Uterus (tissue), 2 donors: Measurements from ENCODE around the gene A2M.

ENCODE experiments used
- CTCF ChIP-seq, 4 experiments: fragments of 200-600 bp in 2 of 4; fragments of 450-650 bp in 2 of 4; sonication (generic) in 2 of 4; IDR thresholded peaks; one replicate each; pipeline ENCODE4 v1.5.1; 2016 to 2019; ENCODE audit warnings: antibody characterized with exemption in 4 of 4, mild to moderate bottlenecking in 2 of 4, moderate library complexity in 1 of 4
- POLR2A ChIP-seq, 2 donors: fragments of 450-650 bp; IDR thresholded peaks; one replicate each; pipeline ENCODE4 v1.6.1; 2016; ENCODE audit warnings: antibody characterized with exemption in 2 of 2, mild to moderate bottlenecking in 1 of 2, moderate library complexity in 1 of 2

GRCh38 chr12:9087087-9087835 is 28.5 kb downstream of the A2M start:
- no peak for TF ChIP-seq POLR2A (IDR thresholded peaks at IDR 0.05)
- TF ChIP-seq CTCF (IDR thresholded peaks at IDR 0.05), result no peak
